ENCODE measurements around the gene MTREX.

Gene MTREX

DNA sequence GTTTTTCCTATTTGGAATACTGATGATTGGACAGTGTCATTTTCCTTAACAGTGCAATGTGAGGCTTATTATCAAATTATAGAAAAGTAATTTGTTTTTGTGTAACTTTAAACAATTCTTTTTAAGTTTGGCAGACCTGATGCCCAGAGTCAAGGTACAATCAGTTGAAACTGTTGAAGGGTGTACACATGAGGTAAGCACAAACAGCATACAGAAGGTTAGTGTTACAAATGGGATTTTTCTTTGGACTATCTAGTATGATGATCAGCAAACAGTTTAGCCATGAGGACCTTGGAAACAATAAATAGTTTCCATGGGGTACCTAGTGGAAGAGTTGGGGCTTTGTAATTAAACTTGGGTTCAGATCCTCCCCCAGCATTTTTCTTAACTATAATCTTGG lies 16.2 kb downstream of the MTREX start:
- DNase-seq (ENCODE audit: extremely low read depth in 1 of 2, low read depth in 1 of 2) = no peak

GRCh38 chr5:55324815-55325418 lies 17.1 kb downstream of the MTREX start:
- no peak for DNase-seq (ENCODE audit: extremely low read depth in 1 of 2, low read depth in 1 of 2)

- DNase-seq (ENCODE audit: extremely low read depth in 1 of 2, low read depth in 1 of 2) = no peak
Measured at GRCh38 chr5:55325621-55326020, 17.8 kb downstream of the MTREX start.

DNA sequence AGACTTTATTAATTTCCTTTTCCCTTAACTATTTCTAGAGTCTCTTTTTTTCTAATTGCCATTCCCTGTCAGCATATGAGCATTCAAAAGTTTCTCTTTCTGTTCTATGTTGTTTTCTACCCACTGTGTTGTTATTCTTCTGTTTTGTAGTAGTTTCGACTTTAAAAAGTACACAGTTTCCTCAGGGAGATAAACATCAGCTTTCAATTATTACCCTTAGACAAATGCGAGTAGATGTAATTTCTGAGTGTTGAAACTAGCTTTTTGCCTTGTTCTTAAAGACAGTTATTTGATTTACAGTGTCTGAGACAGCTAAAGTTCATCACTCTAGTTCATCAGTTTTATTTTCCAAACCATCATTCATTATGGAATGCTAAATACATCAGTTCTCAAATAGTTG lies 19.5 kb downstream of the MTREX start:
- no peak for DNase-seq (ENCODE audit: extremely low read depth in 1 of 2, low read depth in 1 of 2)

DNA sequence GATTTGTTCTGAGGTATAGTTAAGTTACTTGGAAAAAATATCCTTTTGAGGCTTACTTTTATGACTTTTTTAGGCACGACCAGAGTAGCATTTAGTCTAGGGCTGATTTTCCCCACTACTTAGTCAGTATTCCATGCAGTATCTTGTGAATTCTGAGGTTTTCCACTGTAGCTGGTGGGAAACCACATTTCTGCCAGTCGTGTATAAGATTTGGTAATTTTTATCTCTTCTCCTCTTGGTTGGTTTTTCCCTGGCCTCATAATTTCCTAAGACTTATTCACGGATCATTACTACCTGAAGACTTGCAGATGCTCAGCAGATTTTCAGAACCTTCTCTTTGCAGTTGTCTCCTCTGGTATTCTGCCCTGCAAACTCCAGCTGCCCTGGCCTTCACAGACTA lies 23.5 kb downstream of the MTREX start:
- DNase-seq (ENCODE audit: extremely low read depth in 1 of 2, low read depth in 1 of 2) = no peak

DNA sequence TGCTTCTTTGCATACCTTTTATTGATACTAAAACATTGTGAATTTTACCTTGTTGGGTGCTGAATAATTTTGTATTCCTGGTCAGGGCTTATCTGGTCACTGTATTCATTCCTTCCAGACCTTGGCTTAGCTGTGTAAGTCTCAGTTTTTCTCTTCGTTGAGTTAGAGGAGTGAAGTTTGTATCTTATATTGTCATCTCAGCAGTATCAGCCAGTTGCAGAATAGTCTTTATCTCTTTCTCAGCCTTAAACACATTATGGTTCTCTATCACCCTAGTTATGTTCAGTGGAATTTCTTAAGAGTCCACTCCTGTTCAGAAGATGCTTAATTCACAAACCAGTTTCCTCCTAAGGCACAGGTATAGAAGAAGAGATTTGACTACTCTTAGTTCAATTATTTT lies 25.2 kb downstream of the MTREX start:
- no peak for DNase-seq (ENCODE audit: extremely low read depth in 1 of 2, low read depth in 1 of 2)

DNA sequence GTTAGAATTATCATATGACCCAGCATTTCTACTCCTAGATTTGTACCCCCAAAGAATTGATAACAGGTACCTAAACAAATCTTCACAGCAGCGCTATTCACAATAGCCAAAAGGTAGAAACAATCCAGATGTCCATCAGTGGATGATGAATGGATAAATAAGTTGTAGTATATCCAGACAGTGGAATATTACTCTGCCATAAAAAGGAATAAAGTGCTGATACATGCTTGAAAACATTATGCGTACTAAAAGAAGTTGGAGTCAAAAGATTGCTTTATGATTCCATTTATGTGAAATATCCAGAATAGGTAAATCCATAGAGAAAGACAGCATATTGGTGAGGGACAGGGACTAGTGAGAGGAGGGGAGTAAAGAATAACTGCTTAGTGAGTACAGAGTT lies 26.0 kb downstream of the MTREX start:
- DNase-seq (ENCODE audit: extremely low read depth in 1 of 2, low read depth in 1 of 2) = no peak

- DNase-seq (ENCODE audit: extremely low read depth in 1 of 2, low read depth in 1 of 2) = no peak
Measured at GRCh38 chr5:55338092-55338613, 30.4 kb downstream of the MTREX start.

- DNase-seq (ENCODE audit: extremely low read depth in 1 of 2, low read depth in 1 of 2) = no peak
Measured at GRCh38 chr5:55338810-55339243, 31.0 kb downstream of the MTREX start.

- no peak for DNase-seq (ENCODE audit: extremely low read depth in 1 of 2, low read depth in 1 of 2)
Measured at GRCh38 chr5:55343107-55343506, 35.3 kb downstream of the MTREX start.

GRCh38 chr5:55343609-55344008 lies 35.8 kb downstream of the MTREX start:
- DNase-seq (ENCODE audit: extremely low read depth in 1 of 2, low read depth in 1 of 2) = no peak

DNA sequence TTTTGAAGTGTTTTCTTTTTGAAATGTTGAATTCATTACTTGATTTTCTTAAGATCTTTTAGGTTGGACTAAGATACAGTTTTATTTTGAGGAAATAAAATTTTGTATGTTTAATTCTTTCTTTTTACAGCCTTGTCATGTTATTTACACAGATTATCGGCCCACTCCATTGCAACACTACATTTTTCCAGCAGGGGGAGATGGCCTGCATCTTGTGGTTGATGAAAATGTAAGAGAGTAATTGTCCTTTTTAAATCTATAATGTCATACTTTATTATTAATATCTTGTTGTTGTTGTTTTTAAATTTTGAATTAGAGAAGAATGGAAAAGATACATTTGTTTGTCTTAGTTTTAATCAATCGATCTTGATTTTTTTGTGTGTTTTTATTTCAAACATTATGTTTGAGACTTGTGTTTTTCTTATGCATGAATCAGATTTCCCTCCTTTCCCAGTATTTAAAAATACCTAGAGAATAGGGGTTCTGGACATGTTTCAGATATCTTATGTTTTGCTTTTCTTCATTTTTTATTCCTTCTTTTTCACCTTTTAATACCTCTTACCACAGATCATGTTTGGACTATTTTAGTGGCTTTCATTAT lies 36.7 kb downstream of the MTREX start:
- DNase-seq (ENCODE audit: extremely low read depth in 1 of 2, low read depth in 1 of 2) = peak in 1 of 2 donors; percentile 37

GRCh38 chr5:55345327-55345726 lies 37.5 kb downstream of the MTREX start:
- DNase-seq (ENCODE audit: extremely low read depth in 1 of 2, low read depth in 1 of 2) = no peak

DNA sequence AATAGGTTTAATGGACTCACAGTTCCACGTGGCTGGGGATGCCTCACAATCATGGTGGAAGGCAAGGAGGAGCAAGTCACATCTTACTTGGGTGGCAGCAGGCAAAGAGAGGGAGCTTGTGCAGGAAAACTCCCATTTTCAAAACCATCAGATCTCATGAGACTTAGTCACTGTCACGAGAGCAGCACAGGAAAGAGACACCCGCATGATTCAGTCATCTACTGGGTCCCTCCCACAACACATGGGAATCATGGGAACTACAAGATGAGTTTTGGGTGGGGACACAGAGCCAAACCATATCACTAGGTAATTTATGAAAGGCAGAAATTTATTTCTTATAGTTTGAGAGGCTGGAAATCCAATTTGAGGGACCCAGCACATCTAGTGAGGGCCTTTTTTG lies 40.0 kb downstream of the MTREX start:
- DNase-seq (ENCODE audit: extremely low read depth in 1 of 2, low read depth in 1 of 2) = no peak

- no peak for DNase-seq (ENCODE audit: extremely low read depth in 1 of 2, low read depth in 1 of 2)
Measured at GRCh38 chr5:55350754-55351153, 43.0 kb downstream of the MTREX start.

GRCh38 chr5:55356896-55357295 lies 49.1 kb downstream of the MTREX start:
- DNase-seq (ENCODE audit: extremely low read depth in 1 of 2, low read depth in 1 of 2) = no peak

DNA sequence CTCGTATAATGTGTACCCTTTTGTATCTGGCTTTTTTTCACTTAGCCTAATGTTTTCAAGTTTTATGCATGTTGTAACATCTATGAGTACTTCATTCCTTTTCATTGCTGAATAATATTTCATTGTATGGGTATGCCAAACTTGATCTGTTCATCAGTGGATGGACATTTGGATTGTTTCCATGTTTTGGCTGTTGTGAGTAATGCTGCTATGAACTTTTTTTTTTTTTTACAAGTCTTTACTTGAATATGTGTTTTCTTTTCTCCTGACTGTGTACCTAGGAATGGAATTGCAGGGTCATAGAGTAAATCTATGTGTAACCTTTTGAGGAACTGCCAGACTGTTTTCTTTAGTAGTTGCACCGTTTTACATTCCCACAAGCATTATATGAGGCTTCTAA lies 52.4 kb downstream of the MTREX start:
- DNase-seq (ENCODE audit: extremely low read depth in 1 of 2, low read depth in 1 of 2) = no peak

GRCh38 chr5:55363856-55364255 lies 56.1 kb downstream of the MTREX start:
- DNase-seq (ENCODE audit: extremely low read depth in 1 of 2, low read depth in 1 of 2) = no peak

DNA sequence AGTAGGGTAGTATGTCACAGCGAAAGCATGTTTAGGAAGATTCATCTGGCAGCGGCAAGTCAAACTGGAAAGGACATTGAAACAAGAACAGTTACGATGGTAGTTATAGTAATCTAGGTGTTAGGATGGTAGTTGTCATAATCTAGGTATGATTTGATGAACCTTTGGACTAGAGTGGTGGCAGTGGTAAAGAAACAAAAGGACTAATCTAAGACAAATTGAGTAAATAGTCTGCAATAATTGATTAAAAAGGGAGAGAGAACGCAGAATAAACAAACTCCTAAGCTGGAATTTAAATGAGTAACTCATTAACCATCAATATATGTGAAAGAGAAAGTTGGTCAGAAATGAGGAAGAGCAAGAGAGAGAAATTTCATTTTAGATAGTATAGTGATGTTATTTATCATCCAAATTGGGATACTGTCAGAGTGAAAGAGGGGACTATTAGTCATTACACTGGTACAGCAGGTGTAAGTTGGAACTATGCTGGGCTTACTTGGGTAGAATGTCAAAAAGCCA lies 56.8 kb downstream of the MTREX start:
- no peak for DNase-seq (ENCODE audit: extremely low read depth in 1 of 2, low read depth in 1 of 2)

DNA sequence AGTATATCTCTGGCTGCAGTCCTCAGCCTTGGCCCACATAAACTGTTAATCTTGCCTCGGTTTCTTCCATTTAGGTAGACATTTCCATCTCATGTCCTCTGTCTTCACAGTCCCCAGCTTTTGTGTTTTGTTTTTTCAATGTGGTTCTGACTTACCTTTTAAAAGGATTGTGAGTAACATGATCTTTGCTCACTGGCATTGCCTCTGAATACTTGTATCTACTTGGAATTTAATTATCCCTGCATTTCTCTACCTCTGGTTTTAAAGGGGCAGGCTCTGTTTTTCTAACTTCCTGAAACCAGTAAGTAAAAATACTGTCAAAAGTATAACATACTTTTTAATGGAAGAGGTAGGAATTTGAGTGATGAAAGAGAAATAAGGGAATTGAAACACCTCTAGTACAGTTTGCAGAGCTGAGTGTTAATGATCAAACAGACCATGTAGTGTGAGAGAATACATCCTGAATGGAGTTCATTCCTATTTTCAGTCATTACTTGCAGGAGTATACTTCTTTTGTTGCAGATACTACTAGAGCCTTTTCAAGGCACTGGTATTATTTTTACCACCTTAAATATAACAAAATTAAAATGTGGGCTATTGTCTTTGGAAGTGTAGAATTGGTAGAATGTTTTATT lies 62.6 kb downstream of the MTREX start:
- no peak for DNase-seq (ENCODE audit: extremely low read depth in 1 of 2, low read depth in 1 of 2)

GRCh38 chr5:55371145-55371544 lies 63.4 kb downstream of the MTREX start:
- no peak for DNase-seq (ENCODE audit: extremely low read depth in 1 of 2, low read depth in 1 of 2)
